ENCODE measurements around the gene DDX17.

GRCh38 chr22:38469306-38469781, 36.8 kb downstream of the DDX17 start:
- TF ChIP-seq ZNF707 (CRISPR knock-in tag; conservative IDR thresholded peaks at IDR 0.05) (no peak), TAF1 (IDR thresholded peaks at IDR 0.05; ENCODE audit: control insufficient read depth, extremely low read depth, insufficient read depth, low read length, severe bottlenecking) (no peak), SMC3 (conservative IDR thresholded peaks at IDR 0.05; ENCODE audit: insufficient read depth, low read depth, low read length) (no peak), ZNF274 (IDR thresholded peaks at IDR 0.05; ENCODE audit: borderline replicate concordance, low read depth, low read length) (no peak), NR3C1 (CRISPR knock-in tag; IDR thresholded peaks at IDR 0.05) (no peak), KAT2B (IDR thresholded peaks at IDR 0.05; ENCODE audit: low read depth, low read length) (no peak), SIN3A (IDR thresholded peaks at IDR 0.05; ENCODE audit: borderline replicate concordance in 2 of 2, control insufficient read depth in 1 of 2, low read depth in 2 of 2, low read length in 2 of 2) (no peak), EP300 (IDR thresholded peaks at IDR 0.05; ENCODE audit: low read length) (no peak), U2AF2 (optimal IDR thresholded peaks at IDR 0.05; ENCODE audit: low read depth, low read length) (no peak), PBX2 (CRISPR knock-in tag; IDR thresholded peaks at IDR 0.05; ENCODE audit: low read depth) (no peak), PBX2 (tag; conservative IDR thresholded peaks at IDR 0.05; ENCODE audit: low read depth) (no peak), FOS (IDR thresholded peaks at IDR 0.05; ENCODE audit: extremely low read depth, insufficient read length) (no peak), CBFB (CRISPR knock-in tag; IDR thresholded peaks at IDR 0.05) (no peak)
